ENCODE data around the gene CROCC2.

CROCC2 gene

DNA sequence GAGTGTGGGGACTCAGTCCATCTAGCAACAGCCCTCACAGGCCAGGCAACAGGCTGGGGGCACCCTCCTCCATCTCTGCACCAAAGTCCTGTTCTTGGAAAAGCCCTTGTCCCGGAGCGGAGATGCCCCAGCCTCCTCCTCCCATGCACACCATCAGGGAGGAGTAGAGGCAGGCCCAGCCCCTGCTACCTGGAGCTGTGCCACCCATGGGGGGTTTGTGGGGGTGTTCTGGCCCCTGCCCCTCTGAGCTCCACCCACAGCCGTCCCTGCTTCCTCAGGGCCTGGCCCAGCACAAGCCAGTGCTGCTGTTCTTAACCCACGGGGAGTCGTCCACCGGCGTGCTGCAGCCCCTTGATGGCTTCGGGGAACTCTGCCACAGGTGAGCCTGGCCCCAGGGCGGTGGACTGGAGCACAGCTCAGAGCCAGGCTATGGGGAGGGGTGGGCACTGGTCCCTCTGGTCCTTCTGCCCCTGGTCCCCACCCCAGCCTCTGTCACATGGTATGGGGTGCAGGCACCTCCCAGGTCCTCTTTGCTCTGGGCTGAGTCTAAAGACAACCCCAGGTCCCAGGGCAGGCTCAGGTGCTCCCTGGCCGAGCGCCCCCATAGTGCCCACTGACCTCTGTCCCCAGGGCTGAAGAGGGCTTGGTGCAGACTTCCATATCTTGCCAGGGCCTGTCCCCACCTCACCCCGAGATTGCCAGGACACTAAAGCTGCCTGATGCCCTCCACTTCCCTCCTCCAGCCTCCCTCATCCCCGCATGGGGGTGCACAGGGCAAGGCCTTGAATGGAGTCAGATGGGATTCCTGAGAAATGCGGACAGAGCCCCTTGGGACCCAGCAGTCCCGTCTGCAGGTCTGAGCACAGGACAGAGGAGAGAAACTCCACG, 34.8 kb upstream of the CROCC2 start:
- ChIA-PET CTCF (interaction anchor here (0.8 kb wide), 1 partner anchor 20 kb away, joined by 3 read pairs; no protein-coding TSS in a partner anchor), POLR2A (no interaction called here)

DNA sequence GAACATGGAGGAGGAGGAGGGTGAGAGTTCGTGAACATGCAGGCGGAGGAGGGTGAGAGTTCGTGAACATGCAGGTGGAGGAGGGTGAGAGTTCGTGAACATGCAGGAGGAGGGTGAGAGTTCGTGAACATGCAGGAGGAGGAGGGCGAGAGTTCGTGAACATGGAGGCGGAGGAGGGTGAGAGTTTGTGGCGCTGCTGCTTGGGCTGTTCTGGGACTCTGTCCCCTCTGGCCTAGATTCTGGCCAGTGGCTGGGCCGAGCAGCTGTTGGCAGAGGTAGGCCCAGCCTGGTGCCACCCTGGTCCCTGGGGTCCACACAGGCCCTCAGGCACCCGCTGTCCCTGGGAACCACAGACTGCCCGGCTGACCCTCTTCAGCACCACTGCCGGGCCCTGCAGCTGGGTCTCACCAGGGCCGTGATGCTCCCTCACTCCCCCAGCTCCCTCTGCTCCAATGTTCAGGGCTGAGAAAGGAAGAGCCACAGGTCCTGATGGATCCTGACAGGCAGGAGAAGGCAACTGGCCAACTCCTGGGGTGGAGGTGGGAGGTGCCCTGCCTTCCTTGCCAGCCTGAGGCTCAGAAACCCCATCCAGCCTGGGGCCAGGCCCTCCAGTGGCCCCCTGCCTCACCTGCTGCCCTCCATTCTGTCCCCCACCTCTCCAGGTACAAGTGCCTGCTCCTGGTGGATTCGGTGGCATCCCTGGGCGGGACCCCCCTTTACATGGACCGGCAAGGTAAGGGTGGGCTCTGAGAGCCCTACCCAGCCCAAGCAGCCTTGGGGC, 33.6 kb upstream of the CROCC2 start:
- no peak overlapping the region for H3K4me3 ChIP-seq (ENCODE audit: low read depth, low read length)
- ChIA-PET POLR2A (no interaction called here), CTCF (no interaction called here)
- no peaks in the 10 kb centered on the region for H3K4me1 ChIP-seq (ENCODE audit: control insufficient read depth, insufficient read depth, low read length)
- TF ChIP-seq ZNF350 (tag by site-specific recombination; IDR thresholded peaks at IDR 0.05): no peak
- TF ChIP-seq ZNF394 (tag by site-specific recombination; IDR thresholded peaks at IDR 0.05; ENCODE audit: borderline replicate concordance): no peak
- peak; percentile 42 for TF ChIP-seq ZNF341 (tag by site-specific recombination; IDR thresholded peaks at IDR 0.05; ENCODE audit: low read depth)
- no peak for TF ChIP-seq ZNF184 (tag by site-specific recombination; IDR thresholded peaks at IDR 0.05)
- peak; percentile 57; the same call in 1 of the 2 replicates for TF ChIP-seq SCRT2 (tag by site-specific recombination; IDR thresholded peaks at IDR 0.05)
- H3K36me3 ChIP-seq (ENCODE audit: control insufficient read depth in 2 of 2, insufficient read depth in 1 of 2, low read length in 2 of 2): no peaks in the 10 kb centered on the region
- H3K9me3 ChIP-seq (ENCODE audit: control insufficient read depth, insufficient read depth, low read depth, low read length): no peaks in the 10 kb centered on the region
- no peak overlapping the region for H3K27ac ChIP-seq (ENCODE audit: extremely low read depth, low read depth, low read length)

More for the DNA sequence above, 34.8 kb upstream of the CROCC2 start:
- Histone ChIP-seq H3K9me3 (ENCODE audit: control insufficient read depth, insufficient read depth, low read depth, low read length) (no peaks in the 10 kb centered on the region), H3K27ac (ENCODE audit: extremely low read depth, low read depth, low read length) (no peak overlapping the region), H3K36me3 (ENCODE audit: control insufficient read depth in 2 of 2, insufficient read depth in 1 of 2, low read length in 2 of 2) (no peaks in the 10 kb centered on the region), H3K4me3 (ENCODE audit: low read depth, low read length) (no peak overlapping the region), H3K4me1 (ENCODE audit: control insufficient read depth, insufficient read depth, low read length) (no peaks in the 10 kb centered on the region)
- TF ChIP-seq, protein P1, sequence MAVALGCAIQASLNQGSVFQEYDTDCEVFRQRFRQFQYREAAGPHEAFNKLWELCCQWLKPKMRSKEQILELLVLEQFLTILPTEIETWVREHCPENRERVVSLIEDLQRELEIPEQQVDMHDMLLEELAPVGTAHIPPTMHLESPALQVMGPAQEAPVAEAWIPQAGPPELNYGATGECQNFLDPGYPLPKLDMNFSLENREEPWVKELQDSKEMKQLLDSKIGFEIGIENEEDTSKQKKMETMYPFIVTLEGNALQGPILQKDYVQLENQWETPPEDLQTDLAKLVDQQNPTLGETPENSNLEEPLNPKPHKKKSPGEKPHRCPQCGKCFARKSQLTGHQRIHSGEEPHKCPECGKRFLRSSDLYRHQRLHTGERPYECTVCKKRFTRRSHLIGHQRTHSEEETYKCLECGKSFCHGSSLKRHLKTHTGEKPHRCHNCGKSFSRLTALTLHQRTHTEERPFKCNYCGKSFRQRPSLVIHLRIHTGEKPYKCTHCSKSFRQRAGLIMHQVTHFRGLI (tag by site-specific recombination; IDR thresholded peaks at IDR 0.05): no peak
- TF ChIP-seq ZNF510 (tag by site-specific recombination; IDR thresholded peaks at IDR 0.05; ENCODE audit: insufficient replicate concordance): no peak
- TF ChIP-seq YY1 (tag by site-specific recombination; IDR thresholded peaks at IDR 0.05): no peak
- TF ChIP-seq, protein P2, sequence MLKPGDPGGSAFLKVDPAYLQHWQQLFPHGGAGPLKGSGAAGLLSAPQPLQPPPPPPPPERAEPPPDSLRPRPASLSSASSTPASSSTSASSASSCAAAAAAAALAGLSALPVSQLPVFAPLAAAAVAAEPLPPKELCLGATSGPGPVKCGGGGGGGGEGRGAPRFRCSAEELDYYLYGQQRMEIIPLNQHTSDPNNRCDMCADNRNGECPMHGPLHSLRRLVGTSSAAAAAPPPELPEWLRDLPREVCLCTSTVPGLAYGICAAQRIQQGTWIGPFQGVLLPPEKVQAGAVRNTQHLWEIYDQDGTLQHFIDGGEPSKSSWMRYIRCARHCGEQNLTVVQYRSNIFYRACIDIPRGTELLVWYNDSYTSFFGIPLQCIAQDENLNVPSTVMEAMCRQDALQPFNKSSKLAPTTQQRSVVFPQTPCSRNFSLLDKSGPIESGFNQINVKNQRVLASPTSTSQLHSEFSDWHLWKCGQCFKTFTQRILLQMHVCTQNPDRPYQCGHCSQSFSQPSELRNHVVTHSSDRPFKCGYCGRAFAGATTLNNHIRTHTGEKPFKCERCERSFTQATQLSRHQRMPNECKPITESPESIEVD (tag by site-specific recombination; IDR thresholded peaks at IDR 0.05): no peak
- TF ChIP-seq ZNF133 (tag by site-specific recombination; IDR thresholded peaks at IDR 0.05): no peak
- no peak for TF ChIP-seq ZXDB (tag by site-specific recombination; IDR thresholded peaks at IDR 0.05)
- no peak for TF ChIP-seq ZNF768 (tag by site-specific recombination; IDR thresholded peaks at IDR 0.05)
- TF ChIP-seq, protein P3, sequence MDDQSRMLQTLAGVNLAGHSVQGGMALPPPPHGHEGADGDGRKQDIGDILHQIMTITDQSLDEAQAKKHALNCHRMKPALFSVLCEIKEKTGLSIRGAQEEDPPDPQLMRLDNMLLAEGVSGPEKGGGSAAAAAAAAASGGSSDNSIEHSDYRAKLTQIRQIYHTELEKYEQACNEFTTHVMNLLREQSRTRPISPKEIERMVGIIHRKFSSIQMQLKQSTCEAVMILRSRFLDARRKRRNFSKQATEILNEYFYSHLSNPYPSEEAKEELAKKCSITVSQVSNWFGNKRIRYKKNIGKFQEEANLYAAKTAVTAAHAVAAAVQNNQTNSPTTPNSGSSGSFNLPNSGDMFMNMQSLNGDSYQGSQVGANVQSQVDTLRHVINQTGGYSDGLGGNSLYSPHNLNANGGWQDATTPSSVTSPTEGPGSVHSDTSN (CRISPR knock-in tag; IDR thresholded peaks at IDR 0.05): no peak
- TF ChIP-seq, protein P4, sequence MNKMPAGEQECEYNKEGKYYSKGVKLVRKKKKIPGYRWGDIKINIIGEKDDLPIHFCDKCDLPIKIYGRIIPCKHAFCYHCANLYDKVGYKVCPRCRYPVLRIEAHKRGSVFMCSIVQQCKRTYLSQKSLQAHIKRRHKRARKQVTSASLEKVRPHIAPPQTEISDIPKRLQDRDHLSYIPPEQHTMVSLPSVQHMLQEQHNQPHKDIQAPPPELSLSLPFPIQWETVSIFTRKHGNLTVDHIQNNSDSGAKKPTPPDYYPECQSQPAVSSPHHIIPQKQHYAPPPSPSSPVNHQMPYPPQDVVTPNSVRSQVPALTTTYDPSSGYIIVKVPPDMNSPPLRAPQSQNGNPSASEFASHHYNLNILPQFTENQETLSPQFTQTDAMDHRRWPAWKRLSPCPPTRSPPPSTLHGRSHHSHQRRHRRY (tag by site-specific recombination; IDR thresholded peaks at IDR 0.05): no peak
- TF ChIP-seq ZNF791 (tag by site-specific recombination; IDR thresholded peaks at IDR 0.05): no peak
- no peak for TF ChIP-seq ZNF664 (tag by site-specific recombination; IDR thresholded peaks at IDR 0.05)
- TF ChIP-seq ZNF112 (tag by site-specific recombination; IDR thresholded peaks at IDR 0.05): no peak
